ENCODE results near the gene DNAH10.
"Not testable (repeated sequence)": the region's sequence is repeated elsewhere in the genome, so short reads cannot be mapped to it uniquely, and the experiment has no call there.

Gene DNAH10

GRCh38 chr12:123747309-123747708 is 14.8 kb upstream of the DNAH10 start:
- no peak for DNase-seq

GRCh38 chr12:123748161-123748560 is 13.9 kb upstream of the DNAH10 start:
- DNase-seq, result no peak

GRCh38 chr12:123748661-123749060 is 13.4 kb upstream of the DNAH10 start:
- no peak for DNase-seq

- no peak for DNase-seq
Observed at GRCh38 chr12:123749355-123749754, 12.7 kb upstream of the DNAH10 start.

- DNase-seq, result no peak
Observed at GRCh38 chr12:123750159-123750656, 11.9 kb upstream of the DNAH10 start.

- no peak for DNase-seq
Observed at GRCh38 chr12:123752046-123752445, 10.1 kb upstream of the DNAH10 start.

GRCh38 chr12:123754041-123754772 is 7.9 kb upstream of the DNAH10 start:
- DNase-seq, result no peak

GRCh38 chr12:123757561-123757960 is 4.5 kb upstream of the DNAH10 start:
- no peak for DNase-seq

GRCh38 chr12:123760267-123760938 is 1.7 kb upstream of the DNAH10 start:
- no peak for DNase-seq

- no peak for DNase-seq
Observed at GRCh38 chr12:123762715-123763052, 583 bp downstream of the DNAH10 start.

- no peak for DNase-seq
Observed at GRCh38 chr12:123763093-123763492, 992 bp downstream of the DNAH10 start.

- no peak for DNase-seq
Observed at GRCh38 chr12:123764109-123764508, 2.0 kb downstream of the DNAH10 start.

GRCh38 chr12:123765504-123766035 is 3.5 kb downstream of the DNAH10 start:
- no peak for DNase-seq

- DNase-seq, result no peak
Observed at GRCh38 chr12:123767613-123768012, 5.5 kb downstream of the DNAH10 start.

GRCh38 chr12:123771261-123771660 is 9.2 kb downstream of the DNAH10 start:
- DNase-seq, result no peak

- no peak for DNase-seq
Observed at GRCh38 chr12:123772074-123772473, 10.0 kb downstream of the DNAH10 start.

GRCh38 chr12:123773375-123773774 is 11.3 kb downstream of the DNAH10 start:
- no peak for DNase-seq

- DNase-seq, result no peak
Observed at GRCh38 chr12:123779551-123779950, 17.4 kb downstream of the DNAH10 start.

GRCh38 chr12:123782997-123783792 is 21.1 kb downstream of the DNAH10 start:
- DNase-seq, result no peak

- no peak for DNase-seq
Observed at GRCh38 chr12:123787466-123787865, 25.4 kb downstream of the DNAH10 start.

- no peak for DNase-seq
Observed at GRCh38 chr12:123788541-123788940, 26.4 kb downstream of the DNAH10 start.

GRCh38 chr12:123789422-123789821 is 27.3 kb downstream of the DNAH10 start:
- not testable (repeated sequence) for DNase-seq

GRCh38 chr12:123790905-123791467 is 28.9 kb downstream of the DNAH10 start:
- DNase-seq, result no peak

Data from activated CD8-positive, alpha-beta memory T cell treated with anti-CD3 and anti-CD28 coated beads for 24 hours (primary cell).